K562 (cell line): Measurements from ENCODE around the gene CSNK1D. TPM values are rescaled to one million over a fixed set of nuclear protein-coding genes. Genes with fewer than 3 reads are reported as not detected.

Source experiments
- AFF4 ChIP-seq: sonication (generic); formaldehyde crosslinking; IDR thresholded peaks from 2 replicates; pipeline ENCODE4 v1.8.0; 2023; ENCODE audit warnings: mild to moderate bottlenecking, missing genetic modification reagents
- DLX4 ChIP-seq: fragments of 250-450 bp; sonication (Bioruptor Pico); IDR thresholded peaks from 2 replicates; pipeline ENCODE4 v1.6.1; 2021; ENCODE audit warnings: mild to moderate bottlenecking
- E2F1 ChIP-seq: sonication (generic); formaldehyde crosslinking; IDR thresholded peaks from 2 replicates; pipeline ENCODE4 v1.8.1; 2023; ENCODE audit warnings: mild to moderate bottlenecking, missing genetic modification reagents, moderate library complexity
- E4F1 ChIP-seq: fragments of 250-450 bp; sonication (Bioruptor Pico); IDR thresholded peaks from 2 replicates; pipeline ENCODE4 v1.5.0; 2021; ENCODE audit warnings: mild to moderate bottlenecking, borderline replicate concordance
- ERF ChIP-seq: fragments of 450-650 bp; formaldehyde crosslinking; IDR thresholded peaks from 2 replicates; pipeline ENCODE4 v1.4.0; 2020; ENCODE audit warnings: mild to moderate bottlenecking, mixed read lengths
- HCFC1 ChIP-seq: IDR thresholded peaks from 2 replicates; pipeline ENCODE4 v1.6.1; 2012; ENCODE audit warnings: low read depth, low read length, improper control_type of control experiment
- JUNB ChIP-seq: fragments of 450-650 bp; formaldehyde crosslinking; conservative IDR thresholded peaks from 2 replicates; pipeline ENCODE4 v1.4.0; 2020; ENCODE audit warnings: mild to moderate bottlenecking
- LCOR ChIP-seq: sonication (generic); formaldehyde crosslinking; IDR thresholded peaks from 2 replicates; pipeline ENCODE4 v1.8.0; 2022; ENCODE audit warnings: mild to moderate bottlenecking, missing genetic modification reagents
- LEF1 ChIP-seq: fragments of 450-650 bp; IDR thresholded peaks from 2 replicates; pipeline ENCODE4 v1.6.1; 2016; ENCODE audit warnings: mild to moderate bottlenecking
- NONO ChIP-seq, 2 experiments: fragments of 200-400 bp in 1 of 2; fragments of 450-650 bp in 1 of 2; formaldehyde crosslinking in 1 of 2; IDR thresholded peaks; 2 replicates each; pipeline ENCODE4 v1.6.1; 2017; ENCODE audit warnings: low read depth in 2 of 2, mild to moderate bottlenecking in 2 of 2, moderate library complexity in 2 of 2, low read length in 1 of 2
- SAP30 ChIP-seq: fragments of 200-600 bp; sonication (generic); IDR thresholded peaks from 2 replicates; pipeline ENCODE4 v1.6.1; 2012; ENCODE audit warnings: borderline replicate concordance, low read depth, mild to moderate bottlenecking, moderate library complexity, low read length, control low read depth, inconsistent platforms; ENCODE audit not compliant: insufficient read depth, poor library complexity, severe bottlenecking
- SNRNP70 ChIP-seq: fragments of 200-400 bp; formaldehyde crosslinking; optimal IDR thresholded peaks from 2 replicates; pipeline ENCODE3; 2017; ENCODE audit warnings: low read depth, low read length
- ZNF224 ChIP-seq: sonication (generic); formaldehyde crosslinking; IDR thresholded peaks from 2 replicates; pipeline ENCODE4 v1.8.0; 2022; ENCODE audit warnings: mild to moderate bottlenecking, missing genetic modification reagents
- ZNF512 ChIP-seq: IDR thresholded peaks from 2 replicates; pipeline ENCODE4 v1.6.1; 2016; ENCODE audit warnings: missing genetic modification characterization, missing compliant biosample characterization
- ZNF717 ChIP-seq: fragments of 250-450 bp; sonication (Bioruptor Pico); IDR thresholded peaks from 2 replicates; pipeline ENCODE4 v1.5.0; 2021
- polyA plus RNA-seq, 8 experiments: library from polyadenylated mRNA; depleted of rRNA in 4 of 8; stranded (reverse) in 5 of 8; unstranded in 3 of 8; fragments of >200 nt; fragmentation: Nextera tagmentation in 2 of 8; fragmentation: Illumina TruSeq in 1 of 8; extraction: Ambion mirVana in 2 of 8; extraction: Trizol in 1 of 8; gene quantifications; 2 replicates each; pipeline versions ENCODE4 v1.2.1 to v1.2.3, GENCODE V29; 2011 to 2014; ENCODE audit warnings: inconsistent platforms in 1 of 8, missing spikeins in 1 of 8
- total RNA-seq, 7 experiments: library from RNA; depleted of rRNA in 6 of 7; stranded (reverse); fragments of >200 nt in 6 of 7; fragmentation: Illumina TruSeq in 2 of 7; extraction: Trizol in 2 of 7; gene quantifications; 2 replicates each; pipeline versions ENCODE4 v1.2.1 to v1.2.3, GENCODE V29; 2011 to 2021; ENCODE audit warnings: low replicate concordance in 1 of 7

Gene CSNK1D
- total and polyA plus RNA-seq, 9 of the 15 experiments (the other 6 are each of a cell fraction or from before 2014, with no cell fraction given): 6.5 to 133 (median 41.3) TPM

- TF ChIP-seq E2F1 (CRISPR knock-in tag) (no peak), ZNF717 (CRISPR knock-in tag) (no peak), LCOR (CRISPR knock-in tag) (peak; percentile 71; the same call in 1 of the 2 replicates), AFF4 (CRISPR knock-in tag) (no peak), ZNF512 (no peak), E4F1 (CRISPR knock-in tag) (no peak), ZNF224 (CRISPR knock-in tag) (no peak), HCFC1 (peak; percentile 40), DLX4 (CRISPR knock-in tag) (no peak), SAP30 (peak; percentile 78), SNRNP70 (no peak), ERF (CRISPR knock-in tag) (peak; percentile 32; the same call in 1 of the 2 replicates), NONO (IDR thresholded peaks at IDR 0.05; ENCODE audit: low read depth in 2 of 2, low read length in 1 of 2) (peak; percentile 38 to 68; a peak in 2 of 4 replicates), JUNB (CRISPR knock-in tag) (no peak), LEF1 (no peak)
Observed at GRCh38 chr17:82292251-82293154, 19.0 kb upstream of the CSNK1D start (continued).
